ENCODE data around the gene CANX. TPM values are rescaled to one million over a fixed set of nuclear protein-coding genes. Genes with fewer than 3 reads are reported as not detected.

The CANX gene, protein sequence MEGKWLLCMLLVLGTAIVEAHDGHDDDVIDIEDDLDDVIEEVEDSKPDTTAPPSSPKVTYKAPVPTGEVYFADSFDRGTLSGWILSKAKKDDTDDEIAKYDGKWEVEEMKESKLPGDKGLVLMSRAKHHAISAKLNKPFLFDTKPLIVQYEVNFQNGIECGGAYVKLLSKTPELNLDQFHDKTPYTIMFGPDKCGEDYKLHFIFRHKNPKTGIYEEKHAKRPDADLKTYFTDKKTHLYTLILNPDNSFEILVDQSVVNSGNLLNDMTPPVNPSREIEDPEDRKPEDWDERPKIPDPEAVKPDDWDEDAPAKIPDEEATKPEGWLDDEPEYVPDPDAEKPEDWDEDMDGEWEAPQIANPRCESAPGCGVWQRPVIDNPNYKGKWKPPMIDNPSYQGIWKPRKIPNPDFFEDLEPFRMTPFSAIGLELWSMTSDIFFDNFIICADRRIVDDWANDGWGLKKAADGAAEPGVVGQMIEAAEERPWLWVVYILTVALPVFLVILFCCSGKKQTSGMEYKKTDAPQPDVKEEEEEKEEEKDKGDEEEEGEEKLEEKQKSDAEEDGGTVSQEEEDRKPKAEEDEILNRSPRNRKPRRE
- total RNA-seq: 551 and 639 TPM in 2 replicates

GRCh38 chr5:179698935-179699615 lies at the start of gene CANX:
Gene CANX, plus strand, starts transcription at chr5:179698967. Its CDS starts 6,715 bp downstream, at chr5:179705682.

DNA sequence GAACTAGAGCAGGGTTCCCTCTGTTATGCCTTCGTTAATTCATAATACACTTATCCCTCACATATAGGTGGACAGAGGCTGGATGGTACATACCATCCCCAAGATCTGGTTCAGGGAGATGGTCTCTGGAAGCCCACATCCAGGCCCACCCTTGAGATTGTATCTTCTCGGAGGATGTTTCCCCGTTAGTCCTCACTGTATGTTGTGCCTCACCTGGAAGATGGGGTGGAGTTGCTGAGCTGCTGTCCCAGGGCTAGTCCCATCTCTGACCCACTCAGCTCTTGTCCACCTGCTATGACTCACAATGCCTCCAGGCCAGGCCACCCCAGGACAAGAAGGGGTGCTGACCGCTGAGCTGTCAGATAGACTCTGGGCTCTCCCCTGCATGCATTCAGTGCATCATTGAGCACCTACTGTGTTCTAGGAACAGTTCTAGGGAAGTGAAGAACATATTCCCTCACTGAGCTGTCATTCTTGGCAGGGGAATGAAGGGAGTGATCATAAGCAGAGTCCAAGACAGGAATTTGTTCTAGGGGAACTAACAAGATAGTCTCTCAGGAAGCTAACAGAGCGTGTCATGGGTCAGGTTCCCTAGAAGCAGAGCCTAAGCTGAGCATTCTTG lies 17.9 kb upstream of the CANX start, which contains the start of gene CBY3:
CBY3 (minus strand) TSS at position 255 of the 622 bp plus-strand sequence; CDS start at position 139, 116 bp downstream.

DNA sequence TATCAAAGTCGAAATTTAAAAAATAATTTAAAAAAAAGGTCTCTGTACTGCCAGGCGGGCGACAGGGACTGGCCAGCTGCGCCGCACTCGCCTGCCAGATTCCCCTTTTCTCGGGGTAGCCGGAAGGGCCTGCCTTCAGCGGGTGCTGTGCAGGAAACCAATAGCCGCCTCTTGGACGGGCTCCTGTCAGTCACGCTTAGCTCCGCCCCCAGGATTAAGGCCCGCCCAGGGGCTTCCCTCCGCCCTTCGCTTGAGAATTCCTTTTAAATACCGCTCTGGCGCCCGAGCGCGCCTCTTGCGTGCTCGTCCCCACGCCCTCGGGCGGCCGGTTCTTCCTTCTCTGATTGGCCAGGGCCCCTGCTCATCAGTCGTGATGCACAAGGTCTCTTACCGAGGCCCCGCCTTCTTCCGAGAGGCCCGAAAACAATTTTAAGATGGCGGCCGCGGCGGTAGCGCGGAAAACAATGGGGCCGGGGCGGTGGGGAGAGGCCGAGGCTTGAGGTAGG lies 33.7 kb downstream of the CANX start, which contains the start of gene MAML1:
MAML1 (plus strand) TSS at position 411 of the 506 bp plus-strand sequence. CDS start 291 bp downstream, outside the sequence.

Other genes starting within 250 kb of the CANX start
- gene RUFY1, start 148.4 kb upstream of the CANX start, total RNA-seq: 42.4 and 45.8 TPM in 2 replicates
- gene HNRNPH1, start 75.3 kb upstream of the CANX start, total RNA-seq: 234 and 341 TPM in 2 replicates
- gene CBY3, start 17.9 kb upstream of the CANX start, total RNA-seq: not detected in 2 replicates
- gene MAML1, start 33.9 kb downstream of the CANX start, total RNA-seq: 12.9 and 16.2 TPM in 2 replicates
- 1.6 and 2.2 TPM in 2 replicates for gene LTC4S, start 95.0 kb downstream of the CANX start, total RNA-seq
- 82.0 and 88.6 TPM in 2 replicates for gene MGAT4B, start 107.9 kb downstream of the CANX start, total RNA-seq
- gene SQSTM1, start 121.9 kb downstream of the CANX start, total RNA-seq: 616 and 684 TPM in 2 replicates
- 7.0 and 10.4 TPM in 2 replicates for gene MRNIP, start 159.8 kb downstream of the CANX start, total RNA-seq
- 70.9 and 91.5 TPM in 2 replicates for gene TBC1D9B, start 208.9 kb downstream of the CANX start, total RNA-seq